ENCODE data around the gene CIRBP. TPM values are rescaled to one million over a fixed set of nuclear protein-coding genes. Genes with fewer than 3 reads are reported as not detected.

The CIRBP gene
- total and polyA plus RNA-seq, 2 of the 13 experiments (the other 11 are each of a cell fraction or from before 2014, with no cell fraction given): 133 to 140 TPM

DNA sequence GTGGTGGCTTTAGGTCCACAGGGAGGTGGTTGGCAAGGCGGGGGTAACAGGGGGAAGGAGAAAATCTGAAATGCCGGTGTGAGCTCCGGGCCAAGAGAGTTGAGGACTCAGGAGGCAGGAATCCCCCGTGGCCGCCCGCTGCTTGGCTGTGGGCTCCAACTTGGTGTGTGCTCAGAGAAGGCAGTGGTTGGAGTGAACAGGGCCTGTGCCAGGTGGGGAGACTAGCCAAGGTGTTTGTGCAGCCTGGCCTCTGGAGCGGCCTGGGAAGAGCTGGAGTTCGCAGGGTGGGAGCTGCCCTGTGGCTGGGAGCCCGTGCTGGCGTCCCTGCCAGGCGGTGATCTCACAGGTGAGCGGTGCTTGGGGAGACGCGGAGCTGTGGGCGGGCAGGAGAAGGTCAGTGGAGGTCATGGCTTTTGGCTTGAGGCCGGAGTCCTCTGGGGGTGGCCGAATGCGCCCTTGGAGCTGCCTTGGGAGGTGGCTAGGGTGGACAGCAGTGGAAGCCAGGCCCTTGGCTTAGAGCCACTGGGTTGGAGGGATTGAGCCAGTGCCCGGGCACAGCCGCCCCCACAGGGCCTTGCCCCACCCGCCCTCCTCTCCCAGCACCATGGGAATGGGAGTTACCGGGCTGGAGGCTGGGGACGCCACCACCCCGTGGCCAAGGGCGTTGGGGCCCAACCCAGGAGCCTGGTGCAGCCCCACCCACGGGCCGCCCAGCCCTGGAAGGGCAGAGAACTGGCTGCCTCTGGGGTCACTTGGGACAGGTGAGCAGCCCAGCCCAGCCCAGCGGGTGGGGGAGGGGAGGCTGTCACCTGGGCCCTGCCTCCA lies 7.1 kb upstream of the CIRBP start (continued):
- TF ChIP-seq, protein P1, sequence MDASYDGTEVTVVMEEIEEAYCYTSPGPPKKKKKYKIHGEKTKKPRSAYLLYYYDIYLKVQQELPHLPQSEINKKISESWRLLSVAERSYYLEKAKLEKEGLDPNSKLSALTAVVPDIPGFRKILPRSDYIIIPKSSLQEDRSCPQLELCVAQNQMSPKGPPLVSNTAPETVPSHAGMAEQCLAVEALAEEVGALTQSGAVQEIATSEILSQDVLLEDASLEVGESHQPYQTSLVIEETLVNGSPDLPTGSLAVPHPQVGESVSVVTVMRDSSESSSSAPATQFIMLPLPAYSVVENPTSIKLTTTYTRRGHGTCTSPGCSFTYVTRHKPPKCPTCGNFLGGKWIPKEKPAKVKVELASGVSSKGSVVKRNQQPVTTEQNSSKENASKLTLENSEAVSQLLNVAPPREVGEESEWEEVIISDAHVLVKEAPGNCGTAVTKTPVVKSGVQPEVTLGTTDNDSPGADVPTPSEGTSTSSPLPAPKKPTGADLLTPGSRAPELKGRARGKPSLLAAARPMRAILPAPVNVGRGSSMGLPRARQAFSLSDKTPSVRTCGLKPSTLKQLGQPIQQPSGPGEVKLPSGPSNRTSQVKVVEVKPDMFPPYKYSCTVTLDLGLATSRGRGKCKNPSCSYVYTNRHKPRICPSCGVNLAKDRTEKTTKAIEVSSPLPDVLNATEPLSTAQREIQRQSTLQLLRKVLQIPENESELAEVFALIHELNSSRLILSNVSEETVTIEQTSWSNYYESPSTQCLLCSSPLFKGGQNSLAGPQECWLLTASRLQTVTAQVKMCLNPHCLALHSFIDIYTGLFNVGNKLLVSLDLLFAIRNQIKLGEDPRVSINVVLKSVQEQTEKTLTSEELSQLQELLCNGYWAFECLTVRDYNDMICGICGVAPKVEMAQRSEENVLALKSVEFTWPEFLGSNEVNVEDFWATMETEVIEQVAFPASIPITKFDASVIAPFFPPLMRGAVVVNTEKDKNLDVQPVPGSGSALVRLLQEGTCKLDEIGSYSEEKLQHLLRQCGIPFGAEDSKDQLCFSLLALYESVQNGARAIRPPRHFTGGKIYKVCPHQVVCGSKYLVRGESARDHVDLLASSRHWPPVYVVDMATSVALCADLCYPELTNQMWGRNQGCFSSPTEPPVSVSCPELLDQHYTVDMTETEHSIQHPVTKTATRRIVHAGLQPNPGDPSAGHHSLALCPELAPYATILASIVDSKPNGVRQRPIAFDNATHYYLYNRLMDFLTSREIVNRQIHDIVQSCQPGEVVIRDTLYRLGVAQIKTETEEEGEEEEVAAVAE (CRISPR knock-in tag; IDR thresholded peaks at IDR 0.05; ENCODE audit: borderline replicate concordance): 0 out of 2 replicates have a peak, but pooled peaks have one; percentile 60
- TF ChIP-seq, protein P2, sequence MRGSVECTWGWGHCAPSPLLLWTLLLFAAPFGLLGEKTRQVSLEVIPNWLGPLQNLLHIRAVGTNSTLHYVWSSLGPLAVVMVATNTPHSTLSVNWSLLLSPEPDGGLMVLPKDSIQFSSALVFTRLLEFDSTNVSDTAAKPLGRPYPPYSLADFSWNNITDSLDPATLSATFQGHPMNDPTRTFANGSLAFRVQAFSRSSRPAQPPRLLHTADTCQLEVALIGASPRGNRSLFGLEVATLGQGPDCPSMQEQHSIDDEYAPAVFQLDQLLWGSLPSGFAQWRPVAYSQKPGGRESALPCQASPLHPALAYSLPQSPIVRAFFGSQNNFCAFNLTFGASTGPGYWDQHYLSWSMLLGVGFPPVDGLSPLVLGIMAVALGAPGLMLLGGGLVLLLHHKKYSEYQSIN (CRISPR knock-in tag; IDR thresholded peaks at IDR 0.05; ENCODE audit: borderline replicate concordance): no peak
- TF ChIP-seq, protein P3, sequence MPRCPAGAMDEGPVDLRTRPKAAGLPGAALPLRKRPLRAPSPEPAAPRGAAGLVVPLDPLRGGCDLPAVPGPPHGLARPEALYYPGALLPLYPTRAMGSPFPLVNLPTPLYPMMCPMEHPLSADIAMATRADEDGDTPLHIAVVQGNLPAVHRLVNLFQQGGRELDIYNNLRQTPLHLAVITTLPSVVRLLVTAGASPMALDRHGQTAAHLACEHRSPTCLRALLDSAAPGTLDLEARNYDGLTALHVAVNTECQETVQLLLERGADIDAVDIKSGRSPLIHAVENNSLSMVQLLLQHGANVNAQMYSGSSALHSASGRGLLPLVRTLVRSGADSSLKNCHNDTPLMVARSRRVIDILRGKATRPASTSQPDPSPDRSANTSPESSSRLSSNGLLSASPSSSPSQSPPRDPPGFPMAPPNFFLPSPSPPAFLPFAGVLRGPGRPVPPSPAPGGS (CRISPR knock-in tag; IDR thresholded peaks at IDR 0.05): 0 out of 2 replicates have a peak, but pooled peaks have one; percentile 35
- TF ChIP-seq ELF3 (CRISPR knock-in tag; IDR thresholded peaks at IDR 0.05) (no peak), SOX5 (CRISPR knock-in tag; IDR thresholded peaks at IDR 0.05; ENCODE audit: borderline replicate concordance) (no peak), FIP1L1 (IDR thresholded peaks at IDR 0.05; ENCODE audit: borderline replicate concordance, insufficient read depth, low read depth, low read length) (no peak), PITX1 (CRISPR knock-in tag; IDR thresholded peaks at IDR 0.05) (no peak), FOXC1 (CRISPR knock-in tag; IDR thresholded peaks at IDR 0.05; ENCODE audit: borderline replicate concordance) (no peak), ESRRA (CRISPR knock-in tag; IDR thresholded peaks at IDR 0.05; ENCODE audit: low read depth) (peak; percentile 85; the same call in 1 of the 2 replicates), ZNF75D (CRISPR knock-in tag; IDR thresholded peaks at IDR 0.05; ENCODE audit: borderline replicate concordance) (no peak), NFIC (IDR thresholded peaks at IDR 0.05; ENCODE audit: low read length) (no peak), MED1 (CRISPR knock-in tag; IDR thresholded peaks at IDR 0.05) (peak; percentile 21; the same call in 1 of the 2 replicates), ZNF557 (CRISPR knock-in tag; IDR thresholded peaks at IDR 0.05) (no peak), NCOR1 (IDR thresholded peaks at IDR 0.05; ENCODE audit: borderline replicate concordance, low read length) (no peak), ZSCAN29 (CRISPR knock-in tag; conservative IDR thresholded peaks at IDR 0.05) (no peak)
- TF ChIP-seq, protein P4, sequence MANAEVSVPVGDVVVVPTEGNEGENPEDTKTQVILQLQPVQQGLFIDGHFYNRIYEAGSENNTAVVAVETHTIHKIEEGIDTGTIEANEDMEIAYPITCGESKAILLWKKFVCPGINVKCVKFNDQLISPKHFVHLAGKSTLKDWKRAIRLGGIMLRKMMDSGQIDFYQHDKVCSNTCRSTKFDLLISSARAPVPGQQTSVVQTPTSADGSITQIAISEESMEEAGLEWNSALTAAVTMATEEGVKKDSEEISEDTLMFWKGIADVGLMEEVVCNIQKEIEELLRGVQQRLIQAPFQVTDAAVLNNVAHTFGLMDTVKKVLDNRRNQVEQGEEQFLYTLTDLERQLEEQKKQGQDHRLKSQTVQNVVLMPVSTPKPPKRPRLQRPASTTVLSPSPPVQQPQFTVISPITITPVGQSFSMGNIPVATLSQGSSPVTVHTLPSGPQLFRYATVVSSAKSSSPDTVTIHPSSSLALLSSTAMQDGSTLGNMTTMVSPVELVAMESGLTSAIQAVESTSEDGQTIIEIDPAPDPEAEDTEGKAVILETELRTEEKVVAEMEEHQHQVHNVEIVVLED (CRISPR knock-in tag; IDR thresholded peaks at IDR 0.05; ENCODE audit: borderline replicate concordance): peak; percentile 37; the same call in 1 of the 2 replicates
- TF ChIP-seq, protein P5, sequence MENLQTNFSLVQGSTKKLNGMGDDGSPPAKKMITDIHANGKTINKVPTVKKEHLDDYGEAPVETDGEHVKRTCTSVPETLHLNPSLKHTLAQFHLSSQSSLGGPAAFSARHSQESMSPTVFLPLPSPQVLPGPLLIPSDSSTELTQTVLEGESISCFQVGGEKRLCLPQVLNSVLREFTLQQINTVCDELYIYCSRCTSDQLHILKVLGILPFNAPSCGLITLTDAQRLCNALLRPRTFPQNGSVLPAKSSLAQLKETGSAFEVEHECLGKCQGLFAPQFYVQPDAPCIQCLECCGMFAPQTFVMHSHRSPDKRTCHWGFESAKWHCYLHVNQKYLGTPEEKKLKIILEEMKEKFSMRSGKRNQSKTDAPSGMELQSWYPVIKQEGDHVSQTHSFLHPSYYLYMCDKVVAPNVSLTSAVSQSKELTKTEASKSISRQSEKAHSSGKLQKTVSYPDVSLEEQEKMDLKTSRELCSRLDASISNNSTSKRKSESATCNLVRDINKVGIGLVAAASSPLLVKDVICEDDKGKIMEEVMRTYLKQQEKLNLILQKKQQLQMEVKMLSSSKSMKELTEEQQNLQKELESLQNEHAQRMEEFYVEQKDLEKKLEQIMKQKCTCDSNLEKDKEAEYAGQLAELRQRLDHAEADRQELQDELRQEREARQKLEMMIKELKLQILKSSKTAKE (CRISPR knock-in tag; IDR thresholded peaks at IDR 0.05; ENCODE audit: borderline replicate concordance): 0 out of 2 replicates have a peak, but pooled peaks have one; percentile 17

Measured in HepG2 (cell line).